Neural cell (in vitro differentiated cells): ENCODE results near the gene PACSIN2.
"Not testable (repeated sequence)": the region's sequence is repeated elsewhere in the genome, so short reads cannot be mapped to it uniquely, and the experiment has no call there.

Experiments
- TAF1 ChIP-seq: IDR thresholded peaks from 2 replicates; pipeline ENCODE4 v1.6.1; 2012; ENCODE audit warnings: low read depth
- TF ChIP-seq, protein P1 (sequence below): fragments of 450-650 bp; IDR thresholded peaks from 2 replicates; pipeline ENCODE4 v1.5.1; 2014; ENCODE audit warnings: antibody characterized with exemption, mild to moderate bottlenecking, moderate library complexity; ENCODE audit not compliant: poor library complexity, severe bottlenecking

GRCh38 chr22:42961400-42961690 lies 53.6 kb downstream of the PACSIN2 start:
- TF ChIP-seq TAF1 = not testable (repeated sequence)
- TF ChIP-seq, protein P1, sequence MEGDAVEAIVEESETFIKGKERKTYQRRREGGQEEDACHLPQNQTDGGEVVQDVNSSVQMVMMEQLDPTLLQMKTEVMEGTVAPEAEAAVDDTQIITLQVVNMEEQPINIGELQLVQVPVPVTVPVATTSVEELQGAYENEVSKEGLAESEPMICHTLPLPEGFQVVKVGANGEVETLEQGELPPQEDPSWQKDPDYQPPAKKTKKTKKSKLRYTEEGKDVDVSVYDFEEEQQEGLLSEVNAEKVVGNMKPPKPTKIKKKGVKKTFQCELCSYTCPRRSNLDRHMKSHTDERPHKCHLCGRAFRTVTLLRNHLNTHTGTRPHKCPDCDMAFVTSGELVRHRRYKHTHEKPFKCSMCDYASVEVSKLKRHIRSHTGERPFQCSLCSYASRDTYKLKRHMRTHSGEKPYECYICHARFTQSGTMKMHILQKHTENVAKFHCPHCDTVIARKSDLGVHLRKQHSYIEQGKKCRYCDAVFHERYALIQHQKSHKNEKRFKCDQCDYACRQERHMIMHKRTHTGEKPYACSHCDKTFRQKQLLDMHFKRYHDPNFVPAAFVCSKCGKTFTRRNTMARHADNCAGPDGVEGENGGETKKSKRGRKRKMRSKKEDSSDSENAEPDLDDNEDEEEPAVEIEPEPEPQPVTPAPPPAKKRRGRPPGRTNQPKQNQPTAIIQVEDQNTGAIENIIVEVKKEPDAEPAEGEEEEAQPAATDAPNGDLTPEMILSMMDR = not testable (repeated sequence)
